Panc1 (cell line): ENCODE measurements around the gene ATXN7L3. TPM values are rescaled to one million over a fixed set of nuclear protein-coding genes. Genes with fewer than 3 reads are reported as not detected.

Source experiments
- ATAC-seq: fragments of 200-7000 bp; cut with Tn5 transposase; 2 replicates; pipeline ENCODE4 v1.9.1; 2020; ENCODE audit warnings: mild to moderate bottlenecking, moderate library complexity
- BruUV-seq: library from RNA; stranded (reverse); fragments of 400-500 nt; replicated peaks from 2 replicates; lab custom pipeline; 2021; lab: Mats Ljungman, UMichigan
- CTCF ChIA-PET: fragments of 300-600 bp; sonication (Branson Sonifier 250); formaldehyde crosslinking; loops from one replicate; lab custom pipeline; 2022; ENCODE audit warnings: antibody characterized with exemption; lab: Charles Lee
- POLR2A ChIA-PET: fragments of 300-600 bp; sonication (Branson Sonifier 250); formaldehyde crosslinking; loops from one replicate; lab custom pipeline; 2022; ENCODE audit warnings: antibody characterized with exemption; lab: Charles Lee
- DNase-seq: peaks from one replicate; pipeline ENCODE4 v3.0.0-alpha.2; 2010; ENCODE audit warnings: low read depth, low spot score
- H3K27ac ChIP-seq: 2 replicates; pipeline ENCODE4 v1.5.1; 2011; ENCODE audit warnings: mild to moderate bottlenecking, low read length, inconsistent platforms
- H3K27me3 ChIP-seq: fragments of 200-500 bp; sonication (Bioruptor generic); 2 replicates; pipeline ENCODE4 v1.6.0; 2014; ENCODE audit warnings: low read length, inconsistent platforms; ENCODE audit not compliant: control insufficient read depth, insufficient read depth
- H3K36me3 ChIP-seq: fragments of 200-500 bp; sonication (Bioruptor generic); 2 replicates; pipeline ENCODE4 v1.5.1; 2014; ENCODE audit warnings: inconsistent platforms, mild to moderate bottlenecking, low read length, moderate library complexity; ENCODE audit not compliant: control insufficient read depth, insufficient read depth
- H3K4me1 ChIP-seq: 2 replicates; pipeline ENCODE4 v1.5.1; 2011; ENCODE audit warnings: inconsistent platforms, mild to moderate bottlenecking, low read length, moderate library complexity; ENCODE audit not compliant: control insufficient read depth, insufficient read depth
- H3K4me3 ChIP-seq, 2 experiments: 2 replicates each; pipeline ENCODE4 v1.5.1; 2011 to 2012; ENCODE audit warnings: low read depth in 2 of 2, low read length in 2 of 2, mild to moderate bottlenecking in 2 of 2, inconsistent platforms in 1 of 2, moderate library complexity in 1 of 2
- H3K9me3 ChIP-seq: fragments of 200-500 bp; sonication (Bioruptor generic); 2 replicates; pipeline ENCODE4 v1.5.1; 2014; ENCODE audit warnings: low read depth, mild to moderate bottlenecking, inconsistent platforms, low read length, moderate library complexity; ENCODE audit not compliant: control insufficient read depth, insufficient read depth
- POLR2AphosphoS5 ChIP-seq: IDR thresholded peaks from 2 replicates; pipeline ENCODE4 v1.6.1; 2012; ENCODE audit warnings: mild to moderate bottlenecking, low read depth, low read length, moderate library complexity
- REST ChIP-seq, 2 experiments: IDR thresholded peaks; 2 replicates each; pipeline ENCODE4 v1.6.1; 2011 to 2012; ENCODE audit warnings: low read depth in 2 of 2, control low read depth in 1 of 2, low read length in 1 of 2, mild to moderate bottlenecking in 1 of 2, moderate library complexity in 1 of 2; ENCODE audit not compliant: insufficient read depth in 1 of 2
- SIN3A ChIP-seq: IDR thresholded peaks from 2 replicates; pipeline ENCODE4 v1.6.1; 2012; ENCODE audit warnings: low read depth, mild to moderate bottlenecking, low read length, moderate library complexity, borderline replicate concordance; ENCODE audit not compliant: insufficient read depth
- TCF7L2 ChIP-seq: IDR thresholded peaks from 2 replicates; pipeline ENCODE4 v1.6.1; 2011; ENCODE audit warnings: mild to moderate bottlenecking, low read depth, low read length, inconsistent platforms
- in situ Hi-C: cut with HindIII; loops from 2 replicates; pipeline ENCODE4 v1.10.0; 2016; ENCODE audit warnings: low sequenced_read_pairs, low pct_unique_long_range_greater_than_20kb
- intact Hi-C: fragments of 100-400 bp; cut with micrococcal nuclease; formaldehyde crosslinking; loops from one replicate; pipeline ENCODE4 v1.10.0; 2022; ENCODE audit not compliant: unreplicated experiment
- total RNA-seq: library from RNA; stranded (reverse); gene quantifications from one replicate; pipeline ENCODE4 v1.2.1, GENCODE V29; 2021; ENCODE audit not compliant: unreplicated experiment
- TF ChIP-seq, protein P1 (sequence below): fragments of 450-650 bp; IDR thresholded peaks from 2 replicates; pipeline ENCODE4 v1.5.1; 2017; ENCODE audit warnings: mild to moderate bottlenecking

The ATXN7L3 gene
- total RNA-seq, 1 experiment from 2014 or later, result 69.8 TPM

GRCh38 chr17:44178133-44178532 is 21.6 kb downstream of the ATXN7L3 start:
- no peaks in the 10 kb centered on the region for H3K4me1 ChIP-seq
- H3K36me3 ChIP-seq, result no peaks in the 10 kb centered on the region
- no peak overlapping the region for H3K27ac ChIP-seq
- intact Hi-C loops (no loop called here), in situ Hi-C loops (no loop called here)
- POLR2A ChIA-PET, result no interaction called here
- DNase-seq (no peak), ATAC-seq (no peak)
- no peak overlapping the region for H3K4me3 ChIP-seq
- H3K27me3 ChIP-seq, result no peaks in the 10 kb centered on the region
- no peaks in the 10 kb centered on the region for H3K9me3 ChIP-seq
- TF ChIP-seq REST (IDR thresholded peaks at IDR 0.05; ENCODE audit: insufficient read depth in 1 of 2, low read depth in 2 of 2, low read length in 1 of 2) (no peak), POLR2AphosphoS5 (no peak), TCF7L2 (no peak), SIN3A (no peak)
- TF ChIP-seq, protein P1, sequence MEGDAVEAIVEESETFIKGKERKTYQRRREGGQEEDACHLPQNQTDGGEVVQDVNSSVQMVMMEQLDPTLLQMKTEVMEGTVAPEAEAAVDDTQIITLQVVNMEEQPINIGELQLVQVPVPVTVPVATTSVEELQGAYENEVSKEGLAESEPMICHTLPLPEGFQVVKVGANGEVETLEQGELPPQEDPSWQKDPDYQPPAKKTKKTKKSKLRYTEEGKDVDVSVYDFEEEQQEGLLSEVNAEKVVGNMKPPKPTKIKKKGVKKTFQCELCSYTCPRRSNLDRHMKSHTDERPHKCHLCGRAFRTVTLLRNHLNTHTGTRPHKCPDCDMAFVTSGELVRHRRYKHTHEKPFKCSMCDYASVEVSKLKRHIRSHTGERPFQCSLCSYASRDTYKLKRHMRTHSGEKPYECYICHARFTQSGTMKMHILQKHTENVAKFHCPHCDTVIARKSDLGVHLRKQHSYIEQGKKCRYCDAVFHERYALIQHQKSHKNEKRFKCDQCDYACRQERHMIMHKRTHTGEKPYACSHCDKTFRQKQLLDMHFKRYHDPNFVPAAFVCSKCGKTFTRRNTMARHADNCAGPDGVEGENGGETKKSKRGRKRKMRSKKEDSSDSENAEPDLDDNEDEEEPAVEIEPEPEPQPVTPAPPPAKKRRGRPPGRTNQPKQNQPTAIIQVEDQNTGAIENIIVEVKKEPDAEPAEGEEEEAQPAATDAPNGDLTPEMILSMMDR, result no peak
- CTCF ChIA-PET, result no interaction called here
- BruUV-seq, result no TSS peak

DNA sequence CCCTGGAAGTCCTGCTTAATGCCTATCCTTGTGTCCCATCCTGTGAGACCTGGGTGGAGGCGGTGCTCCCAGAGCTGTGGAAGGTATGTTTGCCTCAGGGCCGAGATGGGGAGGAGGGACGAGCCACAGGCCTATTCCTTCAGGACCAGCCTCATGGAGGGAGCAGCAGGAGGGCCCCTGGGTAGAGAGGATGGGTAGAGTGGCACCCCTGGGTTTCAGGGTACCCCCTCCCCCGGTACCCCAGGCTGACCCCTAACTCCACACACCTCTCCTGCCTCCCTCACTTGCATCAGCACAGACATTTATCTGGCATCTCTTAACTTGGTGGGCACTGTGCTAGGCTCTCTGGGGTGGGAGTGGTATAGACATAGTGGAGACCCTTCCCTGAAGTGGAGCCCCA is 22.0 kb downstream of the ATXN7L3 start:
- no peak overlapping the region for H3K4me3 ChIP-seq
- intact Hi-C loops, result no loop called here
- DNase-seq (no peak), ATAC-seq (no peak)
- no peaks in the 10 kb centered on the region for H3K4me1 ChIP-seq
- H3K27ac ChIP-seq, result no peak overlapping the region
- no peaks in the 10 kb centered on the region for H3K36me3 ChIP-seq
- CTCF ChIA-PET, result no interaction called here
- no TSS peak for BruUV-seq
- in situ Hi-C loops, result no loop called here
- POLR2A ChIA-PET, result no interaction called here
- no peak for TF ChIP-seq TCF7L2
- TF ChIP-seq, protein P1, result no peak
- no peak for TF ChIP-seq REST (IDR thresholded peaks at IDR 0.05; ENCODE audit: insufficient read depth in 1 of 2, low read depth in 2 of 2, low read length in 1 of 2)
- TF ChIP-seq SIN3A, result no peak
- no peak for TF ChIP-seq POLR2AphosphoS5
- no peaks in the 10 kb centered on the region for H3K27me3 ChIP-seq
- no peaks in the 10 kb centered on the region for H3K9me3 ChIP-seq
